ENCODE data around the gene ASAP3. TPM values are rescaled to one million over a fixed set of nuclear protein-coding genes. Genes with fewer than 3 reads are reported as not detected.

ASAP3 gene
- total RNA-seq, 1 experiment from 2014 or later = 2.9 TPM

DNA sequence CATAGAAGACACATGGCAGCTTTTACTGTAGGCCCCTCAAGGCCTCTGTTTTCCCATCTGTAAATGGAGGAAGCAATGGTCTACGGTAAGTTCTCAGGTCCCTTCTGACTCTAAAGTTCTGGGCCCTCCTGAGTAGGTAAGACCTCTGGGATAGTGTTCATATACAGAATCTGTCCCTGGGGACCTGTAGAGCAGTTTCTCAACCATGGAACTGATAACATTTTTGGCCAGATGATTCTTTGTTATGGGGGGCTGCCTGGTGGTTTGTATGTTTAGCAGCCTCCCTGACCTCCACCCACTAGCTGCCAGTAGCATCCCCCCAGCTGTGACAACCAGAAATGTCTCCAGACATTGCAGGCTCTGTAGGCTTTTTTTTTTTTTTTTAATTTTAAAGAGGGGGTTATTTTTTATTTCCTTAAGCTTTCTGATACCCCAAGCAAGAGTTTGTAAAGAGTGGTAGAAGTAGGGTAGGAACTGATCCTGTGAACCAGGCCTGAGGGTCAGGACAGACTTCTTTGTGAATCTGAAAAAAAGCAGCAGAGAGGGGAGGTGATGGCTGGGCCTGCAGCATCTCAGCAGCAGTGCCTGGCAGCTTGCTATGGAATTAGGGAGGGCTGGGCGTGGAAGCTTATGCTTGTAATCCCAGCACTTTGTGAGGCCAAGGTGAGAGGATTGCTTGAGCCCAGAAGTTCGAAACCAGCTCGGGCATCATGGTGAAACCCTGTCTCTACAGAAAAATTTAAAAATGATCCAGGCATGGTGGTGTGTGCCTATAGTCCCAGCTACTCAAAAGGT is 39.2 kb downstream of the ASAP3 start:
- H3K27ac Mint-ChIP-seq (ENCODE audit: unreplicated experiment) = no peak overlapping the region
- H3K36me3 Mint-ChIP-seq (ENCODE audit: insufficient read depth, unreplicated experiment) = no peaks in the 10 kb centered on the region
- H3K27me3 Mint-ChIP-seq (ENCODE audit: unreplicated experiment) = peaks cover 25% of the 10 kb centered on the region
- H3K9me3 Mint-ChIP-seq (ENCODE audit: low read depth, unreplicated experiment) = no peaks in the 10 kb centered on the region
- CTCF ChIA-PET = interaction anchor here (0.7 kb wide), 1 partner anchor 280 kb away, joined by 3 read pairs; no protein-coding TSS in a partner anchor
- no peak for DNase-seq
- BruUV-seq (replicated peaks) = no TSS peak
- no peak overlapping the region for H3K4me3 Mint-ChIP-seq (ENCODE audit: low read depth, unreplicated experiment)
- intact Hi-C loops (cut with micrococcal nuclease; ENCODE audit: unreplicated experiment) = no loop called here
- TF ChIP-seq, protein P1, sequence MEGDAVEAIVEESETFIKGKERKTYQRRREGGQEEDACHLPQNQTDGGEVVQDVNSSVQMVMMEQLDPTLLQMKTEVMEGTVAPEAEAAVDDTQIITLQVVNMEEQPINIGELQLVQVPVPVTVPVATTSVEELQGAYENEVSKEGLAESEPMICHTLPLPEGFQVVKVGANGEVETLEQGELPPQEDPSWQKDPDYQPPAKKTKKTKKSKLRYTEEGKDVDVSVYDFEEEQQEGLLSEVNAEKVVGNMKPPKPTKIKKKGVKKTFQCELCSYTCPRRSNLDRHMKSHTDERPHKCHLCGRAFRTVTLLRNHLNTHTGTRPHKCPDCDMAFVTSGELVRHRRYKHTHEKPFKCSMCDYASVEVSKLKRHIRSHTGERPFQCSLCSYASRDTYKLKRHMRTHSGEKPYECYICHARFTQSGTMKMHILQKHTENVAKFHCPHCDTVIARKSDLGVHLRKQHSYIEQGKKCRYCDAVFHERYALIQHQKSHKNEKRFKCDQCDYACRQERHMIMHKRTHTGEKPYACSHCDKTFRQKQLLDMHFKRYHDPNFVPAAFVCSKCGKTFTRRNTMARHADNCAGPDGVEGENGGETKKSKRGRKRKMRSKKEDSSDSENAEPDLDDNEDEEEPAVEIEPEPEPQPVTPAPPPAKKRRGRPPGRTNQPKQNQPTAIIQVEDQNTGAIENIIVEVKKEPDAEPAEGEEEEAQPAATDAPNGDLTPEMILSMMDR (IDR thresholded peaks at IDR 0.05; ENCODE audit: unreplicated experiment) = no peak
- no peaks in the 10 kb centered on the region for H3K4me1 Mint-ChIP-seq (ENCODE audit: low read depth, unreplicated experiment)

GRCh38 chr1:23444104-23444533 is 39.9 kb downstream of the ASAP3 start:
- H3K4me1 Mint-ChIP-seq (ENCODE audit: low read depth, unreplicated experiment) = no peaks in the 10 kb centered on the region
- no peaks in the 10 kb centered on the region for H3K36me3 Mint-ChIP-seq (ENCODE audit: insufficient read depth, unreplicated experiment)
- TF ChIP-seq, protein P1 (IDR thresholded peaks at IDR 0.05; ENCODE audit: unreplicated experiment) = no peak
- H3K27me3 Mint-ChIP-seq (ENCODE audit: unreplicated experiment) = peaks cover 25% of the 10 kb centered on the region
- intact Hi-C loops (cut with micrococcal nuclease; ENCODE audit: unreplicated experiment) = no loop called here
- CTCF ChIA-PET = no interaction called here
- H3K27ac Mint-ChIP-seq (ENCODE audit: unreplicated experiment) = no peak overlapping the region
- BruUV-seq (replicated peaks) = no TSS peak
- no peak for DNase-seq
- no peaks in the 10 kb centered on the region for H3K9me3 Mint-ChIP-seq (ENCODE audit: low read depth, unreplicated experiment)
- no peak overlapping the region for H3K4me3 Mint-ChIP-seq (ENCODE audit: low read depth, unreplicated experiment)

GRCh38 chr1:23442751-23443150 is 41.2 kb downstream of the ASAP3 start:
- no TSS peak for BruUV-seq (replicated peaks)
- no peaks in the 10 kb centered on the region for H3K9me3 Mint-ChIP-seq (ENCODE audit: low read depth, unreplicated experiment)
- H3K27ac Mint-ChIP-seq (ENCODE audit: unreplicated experiment) = no peak overlapping the region
- H3K4me3 Mint-ChIP-seq (ENCODE audit: low read depth, unreplicated experiment) = no peak overlapping the region
- intact Hi-C loops (cut with micrococcal nuclease; ENCODE audit: unreplicated experiment) = no loop called here
- H3K27me3 Mint-ChIP-seq (ENCODE audit: unreplicated experiment) = peaks cover 25% of the 10 kb centered on the region
- CTCF ChIA-PET = no interaction called here
- H3K36me3 Mint-ChIP-seq (ENCODE audit: insufficient read depth, unreplicated experiment) = no peaks in the 10 kb centered on the region
- DNase-seq = no peak
- H3K4me1 Mint-ChIP-seq (ENCODE audit: low read depth, unreplicated experiment) = no peaks in the 10 kb centered on the region
- TF ChIP-seq, protein P1 (IDR thresholded peaks at IDR 0.05; ENCODE audit: unreplicated experiment) = no peak

- DNase-seq = no peak
- BruUV-seq (replicated peaks) = no TSS peak
- Mint-ChIP-seq H3K4me3 (ENCODE audit: low read depth, unreplicated experiment) (no peak overlapping the region), H3K27me3 (ENCODE audit: unreplicated experiment) (peaks cover 25% of the 10 kb centered on the region), H3K36me3 (ENCODE audit: insufficient read depth, unreplicated experiment) (no peaks in the 10 kb centered on the region), H3K4me1 (ENCODE audit: low read depth, unreplicated experiment) (no peaks in the 10 kb centered on the region), H3K27ac (ENCODE audit: unreplicated experiment) (no peak overlapping the region), H3K9me3 (ENCODE audit: low read depth, unreplicated experiment) (no peaks in the 10 kb centered on the region)
- TF ChIP-seq, protein P1 (IDR thresholded peaks at IDR 0.05; ENCODE audit: unreplicated experiment) = no peak
- CTCF ChIA-PET = no interaction called here
- intact Hi-C loops (cut with micrococcal nuclease; ENCODE audit: unreplicated experiment) = no loop called here
Measured at GRCh38 chr1:23441446-23442148, 42.4 kb downstream of the ASAP3 start.
